RWPE2 (cell line): Measurements from ENCODE around the gene SLC15A1.

Experiments used
- ATAC-seq: fragments of 200-7000 bp; cut with Tn5 transposase; 3 replicates; pipeline ENCODE4 v1.9.1; 2021; ENCODE audit warnings: low read depth
- DNase-seq: peaks from one replicate; pipeline ENCODE4 v3.0.0-alpha.2; 2020; ENCODE audit warnings: low spot score
- H3K27ac ChIP-seq: fragments of 450-650 bp; 2 replicates; pipeline ENCODE4 v1.5.1; 2017; ENCODE audit warnings: mild to moderate bottlenecking; ENCODE audit not compliant: poor library complexity, severe bottlenecking
- H3K27me3 ChIP-seq: fragments of 250-450 bp; sonication (Bioruptor Pico); 2 replicates; pipeline ENCODE4 v1.5.1; 2021; ENCODE audit warnings: mild to moderate bottlenecking, moderate library complexity; ENCODE audit not compliant: insufficient read depth, poor library complexity, severe bottlenecking
- H3K36me3 ChIP-seq: fragments of 250-450 bp; sonication (Bioruptor Pico); 2 replicates; pipeline ENCODE4 v1.5.1; 2020; ENCODE audit warnings: low read depth, mild to moderate bottlenecking, moderate library complexity
- H3K4me1 ChIP-seq: fragments of 250-450 bp; sonication (Bioruptor Pico); 2 replicates; pipeline ENCODE4 v1.5.1; 2021; ENCODE audit warnings: mild to moderate bottlenecking, moderate library complexity; ENCODE audit not compliant: insufficient read depth, poor library complexity, severe bottlenecking
- H3K4me3 ChIP-seq: fragments of 250-450 bp; sonication (Bioruptor Pico); 2 replicates; pipeline ENCODE4 v1.5.1; 2021; ENCODE audit warnings: mild to moderate bottlenecking, moderate library complexity; ENCODE audit not compliant: severe bottlenecking
- H3K9me3 ChIP-seq: fragments of 250-450 bp; sonication (Bioruptor Pico); 2 replicates; pipeline ENCODE4 v1.5.1; 2021; ENCODE audit warnings: mild to moderate bottlenecking, moderate library complexity; ENCODE audit not compliant: severe bottlenecking
- CTCF ChIP-seq: fragments of 450-650 bp; IDR thresholded peaks from one replicate; pipeline ENCODE4 v1.5.1; 2017; ENCODE audit warnings: mild to moderate bottlenecking, moderate library complexity; ENCODE audit not compliant: poor library complexity, severe bottlenecking

Gene SLC15A1

GRCh38 chr13:98678741-98679140, 73.7 kb downstream of the SLC15A1 start:
- no peak for TF ChIP-seq CTCF
- H3K4me1 ChIP-seq: no peaks in the 10 kb centered on the region
- no peaks in the 10 kb centered on the region for H3K36me3 ChIP-seq
- no peak for DNase-seq
- no peak overlapping the region for H3K4me3 ChIP-seq
- H3K27me3 ChIP-seq: no peaks in the 10 kb centered on the region
- no peak for ATAC-seq
- no peak overlapping the region for H3K27ac ChIP-seq
- H3K9me3 ChIP-seq: no peaks in the 10 kb centered on the region

- H3K27me3 ChIP-seq: no peaks in the 10 kb centered on the region
- DNase-seq: no peak
- no peak for TF ChIP-seq CTCF
- H3K4me3 ChIP-seq: no peak overlapping the region
- no peaks in the 10 kb centered on the region for H3K36me3 ChIP-seq
- no peaks in the 10 kb centered on the region for H3K9me3 ChIP-seq
- no peak overlapping the region for H3K27ac ChIP-seq
- peak; percentile 40; the same call in 2 of the 3 replicates for ATAC-seq
- H3K4me1 ChIP-seq: no peaks in the 10 kb centered on the region
Measured at GRCh38 chr13:98677398-98677797, 75.1 kb downstream of the SLC15A1 start.

GRCh38 chr13:98676239-98676638, 76.2 kb downstream of the SLC15A1 start:
- Histone ChIP-seq H3K36me3 (no peaks in the 10 kb centered on the region), H3K4me1 (no peaks in the 10 kb centered on the region), H3K9me3 (no peaks in the 10 kb centered on the region), H3K27me3 (no peaks in the 10 kb centered on the region), H3K4me3 (no peak overlapping the region), H3K27ac (no peak overlapping the region)
- ATAC-seq (no peak), DNase-seq (no peak)
- TF ChIP-seq CTCF: no peak

- no peaks in the 10 kb centered on the region for H3K9me3 ChIP-seq
- no peak overlapping the region for H3K27ac ChIP-seq
- no peak overlapping the region for H3K4me3 ChIP-seq
- no peak for TF ChIP-seq CTCF
- no peaks in the 10 kb centered on the region for H3K27me3 ChIP-seq
- H3K4me1 ChIP-seq: no peaks in the 10 kb centered on the region
- no peaks in the 10 kb centered on the region for H3K36me3 ChIP-seq
- ATAC-seq (no peak), DNase-seq (no peak)
Measured at GRCh38 chr13:98675837-98676236, 76.6 kb downstream of the SLC15A1 start.

GRCh38 chr13:98675066-98675465, 77.4 kb downstream of the SLC15A1 start:
- no peak for TF ChIP-seq CTCF
- no peaks in the 10 kb centered on the region for H3K27me3 ChIP-seq
- H3K36me3 ChIP-seq: no peaks in the 10 kb centered on the region
- H3K4me3 ChIP-seq: no peak overlapping the region
- DNase-seq (no peak), ATAC-seq (no peak)
- no peak overlapping the region for H3K27ac ChIP-seq
- no peaks in the 10 kb centered on the region for H3K4me1 ChIP-seq
- no peaks in the 10 kb centered on the region for H3K9me3 ChIP-seq
